Fibroblast of lung (primary cell): ENCODE data around the gene ZCCHC7.

Experiments
- CTCF ChIP-seq, 2 donors: IDR thresholded peaks in 1 of 2; conservative IDR thresholded peaks in 1 of 2; 1 replicate in 1 of 2; 2 replicates in 1 of 2; pipeline ENCODE4 v1.5.1; 2011 to 2012; ENCODE audit warnings: low read length in 2 of 2, control low read depth in 1 of 2, inconsistent platforms in 1 of 2, low read depth in 1 of 2, mild to moderate bottlenecking in 1 of 2
- EZH2 ChIP-seq: IDR thresholded peaks from 2 replicates; pipeline ENCODE4 v1.5.1; 2012; ENCODE audit warnings: low read length, control low read depth, mild to moderate bottlenecking; ENCODE audit errors: missing control alignments

- TF ChIP-seq EZH2 (no peak), CTCF (conservative IDR thresholded peaks at IDR 0.05 in 1 of 2, IDR thresholded peaks at IDR 0.05 in 1 of 2; ENCODE audit: low read depth in 1 of 2, low read length in 2 of 2) (no peak)
These were observed 287.1 kb downstream of the ZCCHC7 start for GRCh38 chr9:37407468-37407867.
